Omental fat pad (tissue), 4 donors: ENCODE results near the gene ATP11A. TPM values are rescaled to one million over a fixed set of nuclear protein-coding genes. Genes with fewer than 3 reads are reported as not detected.

Experiments used
- ATAC-seq: fragments of 150-250 bp; one replicate; pipeline ENCODE4 v1.9.1; 2016; ENCODE audit warnings: mild to moderate bottlenecking, moderate library complexity; ENCODE audit not compliant: low FRiP score
- DNase-seq: peaks from one replicate; pipeline ENCODE4 v3.0.0-alpha.2; 2019; ENCODE audit warnings: low spot score
- CTCF ChIP-seq, 3 donors: fragments of 450-650 bp; IDR thresholded peaks; one replicate each; pipeline ENCODE4 v1.5.1; 2016 to 2017; ENCODE audit warnings: antibody characterized with exemption in 3 of 3, mild to moderate bottlenecking in 3 of 3, moderate library complexity in 2 of 3
- total RNA-seq, 4 donors: library from RNA; depleted of rRNA; stranded (reverse); fragments of >200 nt; gene quantifications; one replicate each; pipeline ENCODE4 v1.1.0, GENCODE V29; 2016

Gene ATP11A
- total RNA-seq, 4 donors from 2014 or later, result 32.8 to 61.4 (median 45.7) TPM

GRCh38 chr13:112814905-112815585 is 125.2 kb downstream of the ATP11A start:
- no peak for ATAC-seq
- no peak for DNase-seq
- TF ChIP-seq CTCF (IDR thresholded peaks at IDR 0.05), result no peak

- ATAC-seq, result no peak
- no peak for DNase-seq
- no peak for TF ChIP-seq CTCF (IDR thresholded peaks at IDR 0.05)
These were observed 126.0 kb downstream of the ATP11A start for GRCh38 chr13:112815871-112816270.

GRCh38 chr13:112818040-112818697 is 128.3 kb downstream of the ATP11A start:
- no peak for TF ChIP-seq CTCF (IDR thresholded peaks at IDR 0.05)
- ATAC-seq, result no peak
- no peak for DNase-seq

GRCh38 chr13:112818698-112819045 is 128.8 kb downstream of the ATP11A start:
- DNase-seq, result no peak
- no peak for ATAC-seq
- TF ChIP-seq CTCF (IDR thresholded peaks at IDR 0.05), result no peak

- DNase-seq, result no peak
- no peak for ATAC-seq
- TF ChIP-seq CTCF (IDR thresholded peaks at IDR 0.05), result no peak
These were observed 129.3 kb downstream of the ATP11A start for GRCh38 chr13:112819111-112819510.

- DNase-seq, result no peak
- no peak for TF ChIP-seq CTCF (IDR thresholded peaks at IDR 0.05)
- ATAC-seq, result no peak
These were observed 130.0 kb downstream of the ATP11A start for GRCh38 chr13:112819816-112820215.

- DNase-seq (no peak), ATAC-seq (no peak)
- no peak for TF ChIP-seq CTCF (IDR thresholded peaks at IDR 0.05)
These were observed 130.5 kb downstream of the ATP11A start for GRCh38 chr13:112820318-112820717.
